PC-9 (cell line): ENCODE data around the gene PRKD1. TPM values are rescaled to one million over a fixed set of nuclear protein-coding genes. Genes with fewer than 3 reads are reported as not detected.

Experiments used
- BruUV-seq: library from RNA; stranded (reverse); fragments of 400-500 nt; replicated peaks from 2 replicates; lab custom pipeline; 2021; lab: Mats Ljungman, UMichigan
- CTCF ChIA-PET: fragments of 300-600 bp; sonication (Branson Sonifier 250); formaldehyde crosslinking; loops from one replicate; lab custom pipeline; 2022; ENCODE audit warnings: antibody characterized with exemption; lab: Charles Lee
- POLR2A ChIA-PET: fragments of 300-600 bp; sonication (Branson Sonifier 250); formaldehyde crosslinking; loops from one replicate; lab custom pipeline; 2022; ENCODE audit warnings: antibody characterized with exemption; ENCODE audit not compliant: unreplicated experiment; lab: Charles Lee
- DNase-seq, 2 experiments: peaks; one replicate each; pipeline versions ENCODE4 v3.0.0 to v3.0.0-alpha.2; 2015 to 2022; ENCODE audit warnings: mixed read lengths in 1 of 2
- H2AFZ ChIP-seq: fragments of 200-600 bp; sonication (generic); 2 replicates; pipeline ENCODE4 v1.8.1; 2017; ENCODE audit warnings: antibody characterized with exemption
- H3F3A ChIP-seq: fragments of 200-600 bp; sonication (generic); 2 replicates; pipeline ENCODE4 v1.8.1; 2017; ENCODE audit warnings: antibody characterized with exemption, mild to moderate bottlenecking, low read depth; ENCODE audit not compliant: insufficient read depth
- H3K27ac ChIP-seq: fragments of 200-600 bp; sonication (generic); 2 replicates; pipeline ENCODE4 v1.6.1; 2016; ENCODE audit warnings: mixed run types
- H3K27me3 ChIP-seq: fragments of 200-600 bp; sonication (generic); 2 replicates; pipeline ENCODE4 v1.6.1; 2016; ENCODE audit warnings: low read depth, mixed run types; ENCODE audit not compliant: insufficient read depth
- H3K36me3 ChIP-seq: fragments of 200-600 bp; sonication (generic); 2 replicates; pipeline ENCODE4 v1.6.1; 2016; ENCODE audit warnings: low read depth, mixed run types
- H3K4me1 ChIP-seq: fragments of 200-600 bp; sonication (generic); replicated peaks from 2 replicates; pipeline ENCODE4 v1.6.1; 2016; ENCODE audit warnings: mixed run types; ENCODE audit not compliant: insufficient read depth
- H3K4me2 ChIP-seq: fragments of 200-600 bp; sonication (generic); 2 replicates; pipeline ENCODE4 v1.6.1; 2017; ENCODE audit warnings: mixed run types
- H3K4me3 ChIP-seq: fragments of 200-600 bp; sonication (generic); 2 replicates; pipeline ENCODE4 v1.6.1; 2016; ENCODE audit warnings: mixed run types
- H3K79me2 ChIP-seq: fragments of 200-600 bp; sonication (generic); 2 replicates; pipeline ENCODE4 v1.6.1; 2017; ENCODE audit warnings: low read depth, mixed run types
- H3K9me2 ChIP-seq: fragments of 200-600 bp; sonication (generic); 2 replicates; pipeline ENCODE4 v1.8.1; 2017; ENCODE audit warnings: mild to moderate bottlenecking; ENCODE audit not compliant: insufficient read depth
- H3K9me3 ChIP-seq: fragments of 200-600 bp; sonication (generic); 2 replicates; pipeline ENCODE4 v1.8.1; 2016; ENCODE audit warnings: low read depth; ENCODE audit not compliant: insufficient read depth
- H4K20me1 ChIP-seq: fragments of 200-600 bp; sonication (generic); 2 replicates; pipeline ENCODE4 v1.8.1; 2017; ENCODE audit not compliant: insufficient read depth
- EZH2 ChIP-seq: fragments of 200-600 bp; sonication (generic); IDR thresholded peaks from 2 replicates; pipeline ENCODE4 v1.8.0; 2017; ENCODE audit warnings: antibody characterized with exemption, low read depth
- intact Hi-C: fragments of 100-400 bp; cut with micrococcal nuclease; formaldehyde crosslinking; loops from one replicate; pipeline ENCODE4 v1.10.0; 2022; ENCODE audit not compliant: unreplicated experiment
- total RNA-seq: library from RNA; stranded (reverse); gene quantifications from 2 replicates; pipeline ENCODE4 v1.2.3, GENCODE V29; 2021
- TF ChIP-seq, protein P1 (sequence below): fragments of 200-600 bp; sonication (generic); conservative IDR thresholded peaks from 2 replicates; pipeline ENCODE4 v1.6.1; 2017; ENCODE audit warnings: mixed run types, antibody characterized with exemption, mild to moderate bottlenecking, moderate library complexity

The PRKD1 gene
- total RNA-seq, 1 experiment from 2014 or later, result 0.98 TPM

DNA sequence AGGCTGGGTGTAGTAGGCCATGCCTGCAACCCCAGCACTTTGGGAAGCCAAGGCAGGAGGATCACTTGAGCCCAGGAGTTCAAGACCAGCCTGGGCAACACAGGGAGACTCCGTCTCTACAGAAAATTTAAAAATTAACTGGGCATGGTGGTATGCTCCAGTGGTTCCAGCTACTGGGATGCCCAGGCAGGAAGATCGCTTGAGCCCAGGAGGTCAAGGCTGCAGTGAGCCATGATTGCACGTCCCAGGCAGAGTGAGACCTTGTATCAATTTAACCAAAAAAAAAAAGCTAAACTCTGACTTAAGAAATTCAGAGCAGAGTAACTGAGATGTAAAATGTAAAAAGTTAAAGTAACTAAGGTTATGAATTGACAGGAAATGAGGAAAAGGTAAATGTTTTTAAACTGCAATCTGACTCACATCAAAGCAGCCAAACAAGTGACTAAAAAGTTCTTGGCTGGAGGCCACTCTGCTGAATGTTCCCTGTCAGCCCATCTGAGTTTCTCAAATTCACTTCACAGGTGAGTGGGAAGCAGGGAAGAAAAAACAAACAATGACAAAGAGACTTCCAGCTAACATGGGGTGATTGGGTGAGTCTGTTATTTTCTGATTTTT, 21.3 kb downstream of the PRKD1 start:
- intact Hi-C loops, result no loop called here

DNA sequence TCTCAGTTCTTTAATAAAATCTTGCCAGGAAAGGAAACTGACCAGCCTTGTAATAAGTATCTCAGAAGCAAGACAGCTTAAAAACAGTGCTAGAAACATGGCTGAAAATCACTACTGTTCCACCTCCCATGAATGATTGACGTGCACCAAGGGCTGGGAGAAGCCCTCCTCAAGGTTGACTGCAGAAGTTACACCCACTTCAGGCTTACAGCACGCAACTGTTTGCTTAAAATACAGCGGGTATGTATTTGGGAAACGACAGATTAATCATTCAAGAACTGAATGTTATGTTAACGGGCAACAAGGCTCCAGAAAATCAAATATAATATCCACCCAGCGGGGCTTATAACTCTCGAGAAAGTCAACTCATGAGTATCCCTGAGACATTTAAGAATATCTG, 22.1 kb downstream of the PRKD1 start:
- no peaks in the 10 kb centered on the region; the same call in 1 of the 2 replicates for H3K9me3 ChIP-seq
- H3K4me1 ChIP-seq, result peaks cover 13% of the 10 kb centered on the region
- H3K79me2 ChIP-seq, result no peaks in the 10 kb centered on the region
- no peaks in the 10 kb centered on the region for H4K20me1 ChIP-seq
- no TSS peak for BruUV-seq
- no peaks in the 10 kb centered on the region for H3K36me3 ChIP-seq
- no peak for DNase-seq
- H2AFZ ChIP-seq, result no peak overlapping the region
- intact Hi-C loops, result no loop called here
- H3K4me2 ChIP-seq, result no peak overlapping the region
- no peak overlapping the region for H3K4me3 ChIP-seq
- TF ChIP-seq EZH2, result no peak
- TF ChIP-seq, protein P1, sequence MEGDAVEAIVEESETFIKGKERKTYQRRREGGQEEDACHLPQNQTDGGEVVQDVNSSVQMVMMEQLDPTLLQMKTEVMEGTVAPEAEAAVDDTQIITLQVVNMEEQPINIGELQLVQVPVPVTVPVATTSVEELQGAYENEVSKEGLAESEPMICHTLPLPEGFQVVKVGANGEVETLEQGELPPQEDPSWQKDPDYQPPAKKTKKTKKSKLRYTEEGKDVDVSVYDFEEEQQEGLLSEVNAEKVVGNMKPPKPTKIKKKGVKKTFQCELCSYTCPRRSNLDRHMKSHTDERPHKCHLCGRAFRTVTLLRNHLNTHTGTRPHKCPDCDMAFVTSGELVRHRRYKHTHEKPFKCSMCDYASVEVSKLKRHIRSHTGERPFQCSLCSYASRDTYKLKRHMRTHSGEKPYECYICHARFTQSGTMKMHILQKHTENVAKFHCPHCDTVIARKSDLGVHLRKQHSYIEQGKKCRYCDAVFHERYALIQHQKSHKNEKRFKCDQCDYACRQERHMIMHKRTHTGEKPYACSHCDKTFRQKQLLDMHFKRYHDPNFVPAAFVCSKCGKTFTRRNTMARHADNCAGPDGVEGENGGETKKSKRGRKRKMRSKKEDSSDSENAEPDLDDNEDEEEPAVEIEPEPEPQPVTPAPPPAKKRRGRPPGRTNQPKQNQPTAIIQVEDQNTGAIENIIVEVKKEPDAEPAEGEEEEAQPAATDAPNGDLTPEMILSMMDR, result no peak
- no peak overlapping the region for H3K27ac ChIP-seq
- H3K9me2 ChIP-seq, result no peaks in the 10 kb centered on the region
- ChIA-PET CTCF (no interaction called here), POLR2A (no interaction called here)
- H3F3A ChIP-seq, result no peaks in the 10 kb centered on the region
- H3K27me3 ChIP-seq, result no peaks in the 10 kb centered on the region

More for the DNA sequence above, 21.3 kb downstream of the PRKD1 start:
- TF ChIP-seq, protein P1, result no peak
- TF ChIP-seq EZH2, result no peak
- no peaks in the 10 kb centered on the region for H3F3A ChIP-seq
- CTCF ChIA-PET, result no interaction called here
- H3K9me3 ChIP-seq, result no peaks in the 10 kb centered on the region; the same call in 1 of the 2 replicates
- H3K4me1 ChIP-seq, result peaks cover 13% of the 10 kb centered on the region
- no peak overlapping the region for H3K27ac ChIP-seq
- DNase-seq, result peak; percentile 25 to 65
- H3K27me3 ChIP-seq, result no peaks in the 10 kb centered on the region
- no peaks in the 10 kb centered on the region for H3K79me2 ChIP-seq
- H3K4me2 ChIP-seq, result no peak overlapping the region
- H3K9me2 ChIP-seq, result no peaks in the 10 kb centered on the region
- H3K36me3 ChIP-seq, result no peaks in the 10 kb centered on the region
- no peak overlapping the region for H2AFZ ChIP-seq
- H4K20me1 ChIP-seq, result no peaks in the 10 kb centered on the region
- POLR2A ChIA-PET, result no interaction called here
- no peak overlapping the region for H3K4me3 ChIP-seq
- no TSS peak for BruUV-seq

DNA sequence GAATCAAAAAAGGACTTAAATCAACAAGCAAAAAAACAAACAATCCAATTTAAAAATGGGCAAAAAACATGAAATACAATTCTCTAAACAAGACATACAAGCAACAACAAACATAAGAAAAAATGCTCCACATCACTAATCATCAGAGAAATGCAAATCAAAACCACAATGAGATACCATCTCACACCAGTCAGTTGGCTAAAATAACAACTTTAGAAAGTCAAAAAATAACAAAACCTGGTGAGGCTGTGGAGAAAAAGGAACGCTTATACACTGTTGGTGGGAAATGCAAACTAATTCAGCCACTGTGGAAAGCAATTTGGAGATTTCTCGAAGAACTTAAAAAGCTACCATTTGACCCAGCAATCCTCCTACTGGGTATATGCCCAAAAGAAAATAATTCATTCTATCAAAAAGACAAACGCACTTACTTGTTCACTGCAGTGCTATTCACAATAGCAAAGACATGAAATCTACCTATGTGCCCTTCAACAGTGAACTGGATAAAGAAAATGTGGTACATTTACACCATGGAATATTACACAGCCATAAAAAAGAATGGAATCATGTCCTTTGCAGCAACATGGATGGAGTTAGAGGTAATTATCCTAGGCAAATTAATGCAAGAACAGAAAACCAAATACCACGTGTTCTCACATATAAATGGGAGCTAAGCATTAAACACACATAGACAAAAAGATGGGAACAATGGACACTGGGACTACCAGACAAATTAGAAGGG, 26.9 kb downstream of the PRKD1 start:
- Histone ChIP-seq H3K27me3 (no peaks in the 10 kb centered on the region), H3K36me3 (no peaks in the 10 kb centered on the region), H2AFZ (no peak overlapping the region), H3K9me2 (no peaks in the 10 kb centered on the region), H3K4me1 (no peaks in the 10 kb centered on the region), H3K4me2 (no peak overlapping the region), H3K27ac (no peak overlapping the region), H3K4me3 (no peak overlapping the region), H3F3A (no peaks in the 10 kb centered on the region), H3K79me2 (no peaks in the 10 kb centered on the region), H4K20me1 (no peaks in the 10 kb centered on the region), H3K9me3 (no peaks in the 10 kb centered on the region)
- intact Hi-C loops, result no loop called here
- no TSS peak for BruUV-seq
- TF ChIP-seq EZH2, result no peak
- TF ChIP-seq, protein P1, result no peak
- POLR2A ChIA-PET, result no interaction called here
- CTCF ChIA-PET, result no interaction called here
- no peak for DNase-seq
